H9 (cell line): ENCODE data around the gene ERBIN. TPM values are rescaled to one million over a fixed set of nuclear protein-coding genes. Genes with fewer than 3 reads are reported as not detected.

Source experiments
- DNase-seq: peaks from one replicate; pipeline ENCODE4 v3.0.0-alpha.2; 2017
- H2AFZ ChIP-seq: one replicate; pipeline ENCODE4 v1.6.1; 2013; ENCODE audit warnings: mild to moderate bottlenecking, low read length, control low read depth, moderate library complexity
- H2AK5ac ChIP-seq: 2 replicates; pipeline ENCODE4 v1.6.1; 2013; ENCODE audit warnings: low read length, control low read depth, mixed read lengths; ENCODE audit not compliant: insufficient read length
- H2BK120ac ChIP-seq: one replicate; pipeline ENCODE4 v1.6.1; 2013; ENCODE audit warnings: low read depth, mild to moderate bottlenecking, low read length, control low read depth, inconsistent platforms; ENCODE audit not compliant: poor library complexity, severe bottlenecking
- H2BK12ac ChIP-seq: 2 replicates; pipeline ENCODE4 v1.6.1; 2013; ENCODE audit warnings: low read length, control low read depth, mixed read lengths, low read depth; ENCODE audit not compliant: insufficient read length
- H2BK15ac ChIP-seq: 2 replicates; pipeline ENCODE4 v1.6.1; 2013; ENCODE audit warnings: low read depth, low read length, control low read depth
- H2BK20ac ChIP-seq: one replicate; pipeline ENCODE4 v1.6.1; 2013; ENCODE audit warnings: low read depth, mild to moderate bottlenecking, low read length, control low read depth, inconsistent platforms; ENCODE audit not compliant: poor library complexity, severe bottlenecking
- H2BK5ac ChIP-seq: 2 replicates; pipeline ENCODE4 v1.6.1; 2013; ENCODE audit warnings: low read length, control low read depth, mixed read lengths; ENCODE audit not compliant: insufficient read length
- H3K14ac ChIP-seq: 2 replicates; pipeline ENCODE4 v1.6.1; 2013; ENCODE audit warnings: low read length, control low read depth; ENCODE audit not compliant: insufficient read depth
- H3K18ac ChIP-seq: 2 replicates; pipeline ENCODE4 v1.6.1; 2013; ENCODE audit warnings: low read depth, mild to moderate bottlenecking, mixed read lengths, low read length, control low read depth; ENCODE audit not compliant: insufficient read length
- H3K23ac ChIP-seq: 2 replicates; pipeline ENCODE4 v1.6.1; 2013; ENCODE audit warnings: low read length, control low read depth, mixed read lengths, low read depth; ENCODE audit not compliant: insufficient read length
- H3K23me2 ChIP-seq: 2 replicates; pipeline ENCODE4 v1.6.1; 2013; ENCODE audit warnings: low read depth, mild to moderate bottlenecking, mixed read lengths, low read length, control low read depth; ENCODE audit not compliant: insufficient read length, poor library complexity, severe bottlenecking
- H3K27ac ChIP-seq: 2 replicates; pipeline ENCODE4 v1.5.1; 2013; ENCODE audit warnings: low read length, control low read depth, mixed read lengths, low read depth; ENCODE audit not compliant: insufficient read length
- H3K27me3 ChIP-seq: 2 replicates; pipeline ENCODE4 v1.6.1; 2013; ENCODE audit warnings: low read length, control low read depth, inconsistent platforms; ENCODE audit not compliant: insufficient read depth
- H3K4ac ChIP-seq: 2 replicates; pipeline ENCODE4 v1.6.1; 2013; ENCODE audit warnings: low read depth, mild to moderate bottlenecking, control low read depth, inconsistent platforms, low read length, moderate library complexity
- H3K4me1 ChIP-seq: 2 replicates; pipeline ENCODE4 v1.6.1; 2013; ENCODE audit warnings: low read length, control low read depth, inconsistent platforms; ENCODE audit not compliant: insufficient read depth
- H3K4me2 ChIP-seq: 2 replicates; pipeline ENCODE4 v1.6.1; 2013; ENCODE audit warnings: low read length, control low read depth, mixed read lengths; ENCODE audit not compliant: insufficient read length, insufficient read depth
- H3K56ac ChIP-seq: 2 replicates; pipeline ENCODE4 v1.6.1; 2013; ENCODE audit warnings: low read depth, mild to moderate bottlenecking, mixed read lengths, low read length, control low read depth; ENCODE audit not compliant: insufficient read length
- H3K79me1 ChIP-seq: 2 replicates; pipeline ENCODE4 v1.6.1; 2013; ENCODE audit warnings: low read depth, mild to moderate bottlenecking, moderate library complexity, low read length, control low read depth, inconsistent platforms; ENCODE audit not compliant: insufficient read depth, poor library complexity, severe bottlenecking
- H3K79me2 ChIP-seq: 2 replicates; pipeline ENCODE4 v1.6.1; 2013; ENCODE audit warnings: low read length, control low read depth, inconsistent platforms; ENCODE audit not compliant: insufficient read depth
- H3K9ac ChIP-seq: 2 replicates; pipeline ENCODE4 v1.6.1; 2013; ENCODE audit warnings: low read length, control low read depth, mixed read lengths; ENCODE audit not compliant: insufficient read length; ENCODE audit errors: extremely low read depth
- H3K9me3 ChIP-seq: one replicate; pipeline ENCODE4 v1.6.1; 2013; ENCODE audit warnings: low read depth, low read length, inconsistent platforms; ENCODE audit not compliant: control insufficient read depth
- H3T11ph ChIP-seq: one replicate; pipeline ENCODE4 v1.6.1; 2013; ENCODE audit warnings: mild to moderate bottlenecking, low read length, control low read depth, inconsistent platforms
- H4K20me1 ChIP-seq: one replicate; pipeline ENCODE4 v1.6.1; 2013; ENCODE audit not compliant: control insufficient read depth, insufficient read length, insufficient read depth
- H4K5ac ChIP-seq: 2 replicates; pipeline ENCODE4 v1.6.1; 2013; ENCODE audit warnings: low read depth, mild to moderate bottlenecking, mixed read lengths, low read length, control low read depth; ENCODE audit not compliant: insufficient read length
- H4K8ac ChIP-seq: replicated peaks from 2 replicates; pipeline ENCODE4 v1.6.1; 2013; ENCODE audit warnings: low read length, control low read depth, mixed read lengths, low read depth; ENCODE audit not compliant: insufficient read length
- H4K91ac ChIP-seq: 2 replicates; pipeline ENCODE4 v1.6.1; 2013; ENCODE audit warnings: low read depth, mild to moderate bottlenecking, moderate library complexity, mixed read lengths, low read length, control low read depth; ENCODE audit not compliant: insufficient read length
- H3K27ac Mint-ChIP-seq, 3 experiments: 2 replicates in 2 of 3; 3 replicates in 1 of 3; pipeline ENCODE4 v1.8.0; 2020 to 2021; ENCODE audit warnings: mixed read lengths in 3 of 3, mild to moderate bottlenecking in 1 of 3, moderate library complexity in 1 of 3
- H3K27me3 Mint-ChIP-seq: 2 replicates; pipeline ENCODE4 v1.8.0; 2021; ENCODE audit warnings: low read depth, mild to moderate bottlenecking, moderate library complexity, mixed read lengths
- H3K36me3 Mint-ChIP-seq, 3 experiments: 2 replicates in 2 of 3; 3 replicates in 1 of 3; pipeline ENCODE4 v1.8.0; 2020 to 2021; ENCODE audit warnings: low read depth in 3 of 3, mixed read lengths in 3 of 3; ENCODE audit not compliant: insufficient read depth in 1 of 3
- H3K4me1 Mint-ChIP-seq, 2 experiments: 2 replicates each; pipeline ENCODE4 v1.8.0; 2020; ENCODE audit warnings: mixed read lengths in 2 of 2
- H3K4me3 Mint-ChIP-seq, 2 experiments: 2 replicates in 1 of 2; 3 replicates in 1 of 2; pipeline ENCODE4 v1.8.0; 2020 to 2021; ENCODE audit warnings: mild to moderate bottlenecking in 2 of 2, mixed read lengths in 2 of 2, moderate library complexity in 1 of 2
- H3K9me3 Mint-ChIP-seq, 2 experiments: 2 replicates in 1 of 2; 3 replicates in 1 of 2; pipeline ENCODE4 v1.8.0; 2020; ENCODE audit warnings: mild to moderate bottlenecking in 2 of 2, mixed read lengths in 2 of 2, moderate library complexity in 1 of 2
- WGBS: extraction: QIAGEN DNeasy Blood & Tissue Kit; methylation state at CpG from one replicate; pipeline ENCODE4 v1.1.7; 2013; ENCODE audit warnings: missing lambda C conversion rate, low lambda C conversion rate, mixed read lengths; ENCODE audit not compliant: insufficient read length; ENCODE audit errors: extremely low coverage; 5-methylcytosine and 5-hydroxymethylcytosine counted together
- total RNA-seq: library from RNA; stranded (reverse); gene quantifications from 2 replicates; pipeline ENCODE4 v1.2.1, GENCODE V29; 2021
- TF ChIP-seq, protein P1 (sequence below): fragments of 200-600 bp; sonication (generic); conservative IDR thresholded peaks from 3 replicates; pipeline ENCODE4 v1.8.0; 2021; ENCODE audit warnings: antibody characterized with exemption, mild to moderate bottlenecking

The ERBIN gene
- total RNA-seq, 1 experiment from 2014 or later: 42.9 TPM

DNA sequence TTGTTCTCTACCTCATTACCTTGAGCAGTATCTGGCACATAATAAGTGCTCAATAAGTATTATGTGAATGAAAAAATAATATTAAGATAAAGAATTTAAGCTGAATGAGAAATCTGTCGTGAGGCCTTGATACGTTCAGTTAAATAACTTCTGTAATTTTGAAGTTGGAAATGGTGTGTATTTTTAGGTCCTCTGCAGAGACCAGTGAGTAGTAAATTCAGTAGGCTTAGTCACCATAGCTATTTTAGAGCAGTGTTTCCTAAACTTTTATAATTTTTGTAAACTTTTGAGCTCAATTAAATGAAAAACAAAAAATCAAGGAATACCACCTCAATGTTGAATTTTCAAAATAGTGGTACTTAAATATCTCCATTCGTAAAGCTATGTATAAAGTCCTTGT, 25.0 kb downstream of the ERBIN start:
- Histone ChIP-seq H3K79me1 (peaks cover 2% of the 10 kb centered on the region), H3K4ac (no peak overlapping the region), H2BK15ac (no peak overlapping the region), H4K91ac (no peak overlapping the region), H3K4me2 (no peak overlapping the region), H4K20me1 (no peaks in the 10 kb centered on the region), H3K79me2 (peaks cover 18% of the 10 kb centered on the region; the same call in 1 of the 2 replicates), H3K14ac (no peak overlapping the region), H4K5ac (no peak overlapping the region), H3T11ph (no peak overlapping the region), H2BK5ac (no peak overlapping the region), H3K27me3 (no peaks in the 10 kb centered on the region), H2AK5ac (no peak overlapping the region), H2BK120ac (no peak overlapping the region), H4K8ac (no peak overlapping the region), H3K27ac (no peak overlapping the region), H2AFZ (no peak overlapping the region), H3K56ac (no peak overlapping the region), H3K23ac (no peak overlapping the region), H2BK12ac (no peak overlapping the region), H2BK20ac (no peak overlapping the region), H3K9me3 (no peaks in the 10 kb centered on the region), H3K23me2 (no peaks in the 10 kb centered on the region), H3K18ac (no peak overlapping the region), H3K9ac (no peak overlapping the region), H3K4me1 (no peaks in the 10 kb centered on the region)
- peaks cover 29 to 30% of the 10 kb centered on the region in 2 experiments for H3K4me1 Mint-ChIP-seq
- 100% methylated on average over 2 of the region's 3 CpGs for WGBS
- TF ChIP-seq, protein P1, sequence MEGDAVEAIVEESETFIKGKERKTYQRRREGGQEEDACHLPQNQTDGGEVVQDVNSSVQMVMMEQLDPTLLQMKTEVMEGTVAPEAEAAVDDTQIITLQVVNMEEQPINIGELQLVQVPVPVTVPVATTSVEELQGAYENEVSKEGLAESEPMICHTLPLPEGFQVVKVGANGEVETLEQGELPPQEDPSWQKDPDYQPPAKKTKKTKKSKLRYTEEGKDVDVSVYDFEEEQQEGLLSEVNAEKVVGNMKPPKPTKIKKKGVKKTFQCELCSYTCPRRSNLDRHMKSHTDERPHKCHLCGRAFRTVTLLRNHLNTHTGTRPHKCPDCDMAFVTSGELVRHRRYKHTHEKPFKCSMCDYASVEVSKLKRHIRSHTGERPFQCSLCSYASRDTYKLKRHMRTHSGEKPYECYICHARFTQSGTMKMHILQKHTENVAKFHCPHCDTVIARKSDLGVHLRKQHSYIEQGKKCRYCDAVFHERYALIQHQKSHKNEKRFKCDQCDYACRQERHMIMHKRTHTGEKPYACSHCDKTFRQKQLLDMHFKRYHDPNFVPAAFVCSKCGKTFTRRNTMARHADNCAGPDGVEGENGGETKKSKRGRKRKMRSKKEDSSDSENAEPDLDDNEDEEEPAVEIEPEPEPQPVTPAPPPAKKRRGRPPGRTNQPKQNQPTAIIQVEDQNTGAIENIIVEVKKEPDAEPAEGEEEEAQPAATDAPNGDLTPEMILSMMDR: no peak
- DNase-seq: no peak
- peaks cover 3 to 4% of the 10 kb centered on the region in 2 experiments; a peak in 4 of 5 replicates for H3K9me3 Mint-ChIP-seq
- no peak overlapping the region for H3K4me3 Mint-ChIP-seq
- H3K27me3 Mint-ChIP-seq: no peaks in the 10 kb centered on the region
- H3K36me3 Mint-ChIP-seq: peaks cover 10 to 19% (median 12%) of the 10 kb centered on the region in 3 experiments
- no peak overlapping the region for H3K27ac Mint-ChIP-seq
